Cardiac fibroblast (primary cell): Measurements from ENCODE around the gene TPD52L3.

Experiments used
- DNase-seq, 2 donors: peaks; one replicate each; pipeline versions ENCODE4 v3.0.0 to v3.0.0-alpha.2; 2010; ENCODE audit warnings: low read depth in 2 of 2
- H3K4me3 ChIP-seq, 2 donors: replicated peaks in 1 of 2; 1 replicate in 1 of 2; 2 replicates in 1 of 2; pipeline ENCODE4 v1.5.1; 2011; ENCODE audit warnings: low read depth in 2 of 2, low read length in 2 of 2, mild to moderate bottlenecking in 2 of 2, moderate library complexity in 1 of 2
- CTCF ChIP-seq: IDR thresholded peaks from one replicate; pipeline ENCODE4 v1.5.1; 2011; ENCODE audit warnings: low read depth, mild to moderate bottlenecking, low read length, inconsistent platforms

Gene TPD52L3

GRCh38 chr9:6330958-6331634 is 2.9 kb downstream of the TPD52L3 start:
- TF ChIP-seq CTCF = no peak
- DNase-seq = peak in 1 of 2 donors; percentile 22
- H3K4me3 ChIP-seq = no peak overlapping the region

- no peak for DNase-seq
- no peak overlapping the region for H3K4me3 ChIP-seq
- TF ChIP-seq CTCF = no peak
These were observed 6.1 kb downstream of the TPD52L3 start for GRCh38 chr9:6334305-6334704.

- no peak overlapping the region for H3K4me3 ChIP-seq
- TF ChIP-seq CTCF = no peak
- no peak for DNase-seq
These were observed 20.6 kb downstream of the TPD52L3 start for GRCh38 chr9:6348766-6349165.

- DNase-seq = no peak
- no peak for TF ChIP-seq CTCF
These were observed 23.6 kb downstream of the TPD52L3 start for GRCh38 chr9:6351737-6352136.

GRCh38 chr9:6354072-6354686 is 26.0 kb downstream of the TPD52L3 start:
- no peak overlapping the region for H3K4me3 ChIP-seq
- DNase-seq = peak; percentile 87
- peak; percentile 69 for TF ChIP-seq CTCF

More at GRCh38 chr9:6351737-6352136, 23.6 kb downstream of the TPD52L3 start:
- no peak overlapping the region for H3K4me3 ChIP-seq

GRCh38 chr9:6355728-6356127 is 27.6 kb downstream of the TPD52L3 start:
- no peak overlapping the region for H3K4me3 ChIP-seq
- TF ChIP-seq CTCF = no peak
- DNase-seq = peak; percentile 58 to 71

- H3K4me3 ChIP-seq = no peak overlapping the region
- DNase-seq = peak in 1 of 2 donors; percentile 28
- no peak for TF ChIP-seq CTCF
These were observed 28.3 kb downstream of the TPD52L3 start for GRCh38 chr9:6356441-6356840.
